ENCODE results near the gene FADS1. TPM values are rescaled to one million over a fixed set of nuclear protein-coding genes. Genes with fewer than 3 reads are reported as not detected.
A peak's percentile ranks its signal among the peaks of the same experiment; 100 is the strongest.

Gene FADS1
- total and polyA plus RNA-seq, 2 of the 13 experiments (the other 11 are each of a cell fraction or from before 2014, with no cell fraction given): 91.8 to 108 TPM

GRCh38 chr11:61769169-61769920 is 47.5 kb downstream of the FADS1 start (continued):
- TF ChIP-seq ZNF20 (CRISPR knock-in tag; IDR thresholded peaks at IDR 0.05) (0 out of 2 replicates have a peak, but pooled peaks have one; percentile 50), REST (IDR thresholded peaks at IDR 0.05; ENCODE audit: borderline replicate concordance in 1 of 2, low read depth in 1 of 2, low read length in 2 of 2) (peak in 1 of 2 experiments; percentile 47; a peak in 2 of 4 replicates), ZNF784 (CRISPR knock-in tag; IDR thresholded peaks at IDR 0.05; ENCODE audit: borderline replicate concordance) (peak; percentile 58; the same call in 1 of the 2 replicates), LCORL (IDR thresholded peaks at IDR 0.05) (peak; percentile 74; the same call in 1 of the 2 replicates), LCORL (CRISPR knock-in tag; IDR thresholded peaks at IDR 0.05) (peak; percentile 99), TFAP4 (IDR thresholded peaks at IDR 0.05; ENCODE audit: borderline replicate concordance, low read depth) (peak; percentile 28; the same call in 1 of the 2 replicates), PREB (CRISPR knock-in tag; IDR thresholded peaks at IDR 0.05) (no peak), ZSCAN29 (CRISPR knock-in tag; conservative IDR thresholded peaks at IDR 0.05) (peak; percentile 35; the same call in 1 of the 2 replicates), CREBL2 (CRISPR knock-in tag; IDR thresholded peaks at IDR 0.05; ENCODE audit: borderline replicate concordance) (0 out of 2 replicates have a peak, but pooled peaks have one; percentile 51), IRF2 (CRISPR knock-in tag; IDR thresholded peaks at IDR 0.05) (peak; percentile 40; the same call in 1 of the 2 replicates), HMGXB4 (CRISPR knock-in tag; IDR thresholded peaks at IDR 0.05; ENCODE audit: borderline replicate concordance in 1 of 2, low read depth in 1 of 2) (peak in 1 of 2 experiments; percentile 58; a peak in 3 of 4 replicates), CCDC6 (CRISPR knock-in tag; IDR thresholded peaks at IDR 0.05) (peak; percentile 80; the same call in 1 of the 2 replicates), FOXK2 (IDR thresholded peaks at IDR 0.05) (no peak), MAX (IDR thresholded peaks at IDR 0.05) (peak; percentile 21), MYNN (CRISPR knock-in tag; IDR thresholded peaks at IDR 0.05; ENCODE audit: low read depth) (0 out of 2 replicates have a peak, but pooled peaks have one; percentile 34)

All from HepG2 (cell line).